GM12872 (cell line): ENCODE data around the gene EIF6.

Source experiments
- TF ChIP-seq, protein P1 (sequence below): IDR thresholded peaks from 3 replicates; pipeline ENCODE4 v1.5.1; 2011; ENCODE audit warnings: low read depth, mild to moderate bottlenecking, low read length, moderate library complexity; ENCODE audit not compliant: insufficient read depth

Gene EIF6

DNA sequence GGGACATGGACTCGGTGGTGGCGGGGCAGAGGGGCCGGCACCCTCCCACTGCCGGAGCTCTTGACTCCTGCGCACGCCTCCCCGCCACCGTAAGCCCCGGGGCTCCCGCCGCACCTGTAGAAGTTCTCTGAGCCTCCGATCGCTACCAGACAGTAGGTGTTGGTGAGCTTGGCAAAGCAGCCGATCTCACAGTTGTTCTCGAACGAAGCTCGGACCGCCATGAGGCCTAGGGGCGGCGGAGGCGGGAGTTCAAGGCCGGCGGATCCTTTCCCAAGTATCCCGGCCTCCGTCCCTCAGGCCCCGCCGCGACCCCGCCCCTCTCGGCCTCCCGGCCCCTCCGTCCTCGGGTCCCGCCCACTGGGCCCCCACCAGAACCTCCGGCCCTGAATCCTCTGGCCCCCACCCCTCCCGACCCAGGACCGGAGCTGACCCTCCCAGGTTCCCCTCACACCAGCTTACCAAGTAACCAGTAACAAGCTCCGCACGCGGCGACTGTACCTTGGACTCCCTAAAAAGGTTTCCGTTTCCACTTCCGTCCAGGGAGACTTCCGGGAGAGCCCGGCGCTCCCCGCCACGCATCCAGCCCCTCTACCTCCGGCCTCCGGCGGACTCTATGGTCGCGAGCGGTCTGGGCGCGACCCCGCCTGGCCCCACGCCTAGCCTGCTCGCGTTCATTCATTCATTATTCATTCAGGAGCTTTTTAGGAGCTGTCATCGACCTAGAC lies at the start of gene EIF6:
Gene EIF6 (minus strand): TSS at position 506 of the 725 bp plus-strand sequence. CDS start 285 bp downstream, at position 221.
- TF ChIP-seq, protein P1, sequence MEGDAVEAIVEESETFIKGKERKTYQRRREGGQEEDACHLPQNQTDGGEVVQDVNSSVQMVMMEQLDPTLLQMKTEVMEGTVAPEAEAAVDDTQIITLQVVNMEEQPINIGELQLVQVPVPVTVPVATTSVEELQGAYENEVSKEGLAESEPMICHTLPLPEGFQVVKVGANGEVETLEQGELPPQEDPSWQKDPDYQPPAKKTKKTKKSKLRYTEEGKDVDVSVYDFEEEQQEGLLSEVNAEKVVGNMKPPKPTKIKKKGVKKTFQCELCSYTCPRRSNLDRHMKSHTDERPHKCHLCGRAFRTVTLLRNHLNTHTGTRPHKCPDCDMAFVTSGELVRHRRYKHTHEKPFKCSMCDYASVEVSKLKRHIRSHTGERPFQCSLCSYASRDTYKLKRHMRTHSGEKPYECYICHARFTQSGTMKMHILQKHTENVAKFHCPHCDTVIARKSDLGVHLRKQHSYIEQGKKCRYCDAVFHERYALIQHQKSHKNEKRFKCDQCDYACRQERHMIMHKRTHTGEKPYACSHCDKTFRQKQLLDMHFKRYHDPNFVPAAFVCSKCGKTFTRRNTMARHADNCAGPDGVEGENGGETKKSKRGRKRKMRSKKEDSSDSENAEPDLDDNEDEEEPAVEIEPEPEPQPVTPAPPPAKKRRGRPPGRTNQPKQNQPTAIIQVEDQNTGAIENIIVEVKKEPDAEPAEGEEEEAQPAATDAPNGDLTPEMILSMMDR: no peak

DNA sequence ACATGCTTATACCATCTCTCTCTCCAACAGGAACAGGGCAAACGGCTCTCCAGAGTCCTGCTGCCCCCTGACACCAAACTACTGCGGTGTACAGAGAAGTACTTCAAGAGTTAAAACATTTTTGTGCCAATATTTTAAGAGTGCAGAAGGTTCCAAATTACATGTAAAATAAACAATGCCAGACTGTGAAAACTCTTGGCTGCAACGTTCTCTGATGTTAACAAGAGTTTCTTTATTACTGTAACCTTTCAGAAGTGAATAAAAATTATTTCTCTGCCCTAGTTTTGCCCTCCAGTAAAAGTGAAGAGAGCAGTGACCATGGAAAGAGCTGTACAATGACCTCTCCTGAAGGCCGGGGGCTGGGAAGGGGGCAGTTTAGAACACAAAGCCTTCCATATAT lies 49.0 kb upstream of the EIF6 start:
- TF ChIP-seq, protein P1: no peak

DNA sequence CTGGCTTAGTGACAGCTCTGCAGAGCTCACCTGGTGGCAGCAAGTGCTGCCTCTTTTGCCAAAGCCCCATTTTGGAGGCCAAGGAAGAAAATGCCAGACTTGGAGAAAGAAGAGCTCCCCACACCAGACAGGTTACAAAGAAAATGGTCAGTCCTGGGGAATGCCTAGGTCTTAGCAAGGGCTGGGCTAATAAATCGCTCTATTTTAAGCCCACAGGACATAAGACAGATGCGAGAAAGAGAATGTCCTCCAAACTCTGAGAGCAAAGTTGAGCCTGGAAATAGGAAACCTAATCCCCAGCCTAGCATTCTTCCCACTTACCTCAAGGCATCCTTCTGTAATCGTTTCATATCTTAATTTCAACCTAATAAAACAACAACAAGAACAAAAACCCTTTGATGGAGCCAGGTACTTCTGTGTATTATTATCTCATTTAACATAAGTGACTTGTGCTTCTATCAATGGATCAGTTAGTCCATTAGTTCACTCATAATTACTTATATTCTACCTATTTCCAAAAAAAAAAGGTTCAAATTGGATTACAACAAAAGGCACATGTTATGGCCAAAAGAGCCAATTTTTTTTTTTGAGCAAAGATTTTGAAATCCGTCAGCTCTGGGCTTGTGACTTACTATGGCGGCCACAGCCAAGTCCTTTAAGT lies 48.1 kb upstream of the EIF6 start:
- TF ChIP-seq, protein P1: no peak

DNA sequence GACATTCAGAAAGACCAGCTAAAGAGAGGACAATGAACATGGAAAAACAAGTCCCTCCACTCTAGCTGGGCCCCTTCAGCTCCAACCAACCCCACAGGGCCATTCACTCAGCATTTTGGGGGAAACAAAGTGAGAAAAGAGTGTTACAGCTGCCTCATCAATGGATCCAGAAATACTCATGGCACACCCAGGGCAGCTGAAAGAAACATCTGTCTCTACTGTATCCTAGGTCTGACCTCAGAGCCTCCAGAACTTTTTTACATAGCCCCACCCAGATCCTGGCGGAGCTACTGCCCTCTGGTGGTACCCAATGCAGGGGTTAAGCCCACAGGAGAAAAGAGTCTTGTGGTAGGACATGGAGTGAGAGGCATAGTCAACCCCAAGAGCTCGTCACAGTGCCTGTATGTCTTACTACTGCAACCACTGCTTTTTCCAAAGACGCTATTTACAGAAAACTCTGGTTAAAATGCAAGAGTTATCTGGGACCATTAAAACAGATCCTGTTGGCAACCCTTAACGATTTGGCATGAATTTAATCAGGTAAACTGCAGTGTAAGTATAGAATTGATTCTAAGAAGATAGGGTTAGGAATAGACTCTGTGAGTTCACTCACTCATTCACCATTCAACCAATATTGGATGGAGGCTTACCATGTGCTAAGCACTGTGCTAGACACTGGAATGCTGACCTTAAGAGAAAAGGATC lies 45.0 kb upstream of the EIF6 start:
- TF ChIP-seq, protein P1: peak; percentile 78

DNA sequence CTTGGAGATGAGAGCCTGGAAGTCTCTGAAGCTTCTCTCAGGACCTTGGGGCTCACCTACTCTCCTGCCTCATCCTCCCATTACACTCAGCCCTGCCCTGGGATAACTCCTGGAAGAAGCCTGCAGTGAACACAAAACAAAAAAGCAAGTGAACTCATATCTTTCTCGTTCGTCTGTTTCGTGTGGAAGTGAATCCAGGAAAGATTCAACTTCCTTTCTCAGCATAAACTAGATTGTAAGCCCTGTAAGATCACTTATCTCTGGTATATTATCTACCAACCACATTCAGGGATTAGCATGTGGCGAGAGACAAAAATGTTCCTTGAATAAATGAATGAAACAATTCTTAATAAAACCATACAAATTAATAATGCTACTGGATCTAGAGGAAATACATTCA lies 44.1 kb upstream of the EIF6 start:
- TF ChIP-seq, protein P1: no peak

DNA sequence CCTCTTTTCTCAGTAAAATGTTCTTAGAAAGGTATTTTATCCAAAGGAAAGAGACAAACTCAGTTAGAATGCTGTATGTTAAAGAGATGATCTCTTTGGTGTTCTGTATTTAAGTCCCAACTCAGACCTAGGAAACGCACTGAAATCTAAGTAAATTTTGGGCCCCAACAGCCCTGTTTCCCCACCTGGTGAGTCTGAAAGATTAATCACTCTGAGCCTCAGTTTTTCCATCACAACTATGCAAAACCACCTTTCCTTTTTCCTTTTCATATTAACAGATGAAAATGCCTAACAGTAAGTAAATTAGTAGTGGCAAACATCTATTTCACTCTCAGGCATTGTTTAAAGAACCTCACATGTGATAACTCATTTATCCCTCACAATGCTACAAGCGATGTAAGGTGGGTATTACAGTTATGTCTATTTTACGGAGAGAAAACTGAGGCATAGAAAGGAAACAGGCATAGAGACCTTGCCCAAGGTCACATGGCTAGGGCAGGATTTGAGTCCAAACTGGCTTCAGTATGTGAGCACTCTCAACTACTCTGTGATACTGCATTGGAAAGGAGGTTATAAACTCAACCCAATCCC lies 43.6 kb upstream of the EIF6 start:
- TF ChIP-seq, protein P1: no peak
